Measurements from ENCODE around the gene TAS2R14.

DNA sequence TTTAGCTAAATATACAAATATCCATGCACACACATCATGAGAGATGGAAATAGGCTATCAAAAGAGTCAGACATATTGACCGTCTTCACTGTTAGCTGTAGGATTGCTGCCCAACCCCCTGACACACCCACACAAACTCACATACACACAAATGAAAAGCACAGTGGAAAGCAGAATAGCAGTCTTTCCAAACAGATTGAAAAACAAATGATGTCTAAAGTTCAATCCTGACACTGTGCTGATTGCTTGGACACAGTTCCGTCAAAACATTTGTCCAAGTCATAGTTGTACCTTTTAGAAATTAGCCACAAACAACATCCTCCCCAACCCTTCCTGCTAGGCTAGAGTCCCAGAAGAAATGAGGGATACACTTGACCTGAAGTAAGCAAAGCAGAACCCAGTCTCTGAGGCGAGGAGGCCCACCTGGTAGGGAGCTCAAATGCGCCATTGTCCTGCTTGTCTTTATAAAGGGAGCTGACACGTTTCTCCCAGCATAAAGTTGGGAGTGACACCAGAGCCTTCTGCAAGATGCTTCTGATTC lies 10.2 kb downstream of the TAS2R14 start, which contains the start of gene PRH2:
- TF ChIP-seq, protein P1, sequence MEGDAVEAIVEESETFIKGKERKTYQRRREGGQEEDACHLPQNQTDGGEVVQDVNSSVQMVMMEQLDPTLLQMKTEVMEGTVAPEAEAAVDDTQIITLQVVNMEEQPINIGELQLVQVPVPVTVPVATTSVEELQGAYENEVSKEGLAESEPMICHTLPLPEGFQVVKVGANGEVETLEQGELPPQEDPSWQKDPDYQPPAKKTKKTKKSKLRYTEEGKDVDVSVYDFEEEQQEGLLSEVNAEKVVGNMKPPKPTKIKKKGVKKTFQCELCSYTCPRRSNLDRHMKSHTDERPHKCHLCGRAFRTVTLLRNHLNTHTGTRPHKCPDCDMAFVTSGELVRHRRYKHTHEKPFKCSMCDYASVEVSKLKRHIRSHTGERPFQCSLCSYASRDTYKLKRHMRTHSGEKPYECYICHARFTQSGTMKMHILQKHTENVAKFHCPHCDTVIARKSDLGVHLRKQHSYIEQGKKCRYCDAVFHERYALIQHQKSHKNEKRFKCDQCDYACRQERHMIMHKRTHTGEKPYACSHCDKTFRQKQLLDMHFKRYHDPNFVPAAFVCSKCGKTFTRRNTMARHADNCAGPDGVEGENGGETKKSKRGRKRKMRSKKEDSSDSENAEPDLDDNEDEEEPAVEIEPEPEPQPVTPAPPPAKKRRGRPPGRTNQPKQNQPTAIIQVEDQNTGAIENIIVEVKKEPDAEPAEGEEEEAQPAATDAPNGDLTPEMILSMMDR (IDR thresholded peaks at IDR 0.05 in 4 of 5, conservative IDR thresholded peaks at IDR 0.05 in 1 of 5): no peak
- TF ChIP-seq POLR2A (IDR thresholded peaks at IDR 0.05): no peak
